NCI-H446 (cell line): ENCODE data around the gene GPR75.

Source experiments
- DNase-seq, 2 experiments: peaks; one replicate each; lab custom pipeline; 2025; lab: John Stamatoyannopoulos, UW

Gene GPR75

DNA sequence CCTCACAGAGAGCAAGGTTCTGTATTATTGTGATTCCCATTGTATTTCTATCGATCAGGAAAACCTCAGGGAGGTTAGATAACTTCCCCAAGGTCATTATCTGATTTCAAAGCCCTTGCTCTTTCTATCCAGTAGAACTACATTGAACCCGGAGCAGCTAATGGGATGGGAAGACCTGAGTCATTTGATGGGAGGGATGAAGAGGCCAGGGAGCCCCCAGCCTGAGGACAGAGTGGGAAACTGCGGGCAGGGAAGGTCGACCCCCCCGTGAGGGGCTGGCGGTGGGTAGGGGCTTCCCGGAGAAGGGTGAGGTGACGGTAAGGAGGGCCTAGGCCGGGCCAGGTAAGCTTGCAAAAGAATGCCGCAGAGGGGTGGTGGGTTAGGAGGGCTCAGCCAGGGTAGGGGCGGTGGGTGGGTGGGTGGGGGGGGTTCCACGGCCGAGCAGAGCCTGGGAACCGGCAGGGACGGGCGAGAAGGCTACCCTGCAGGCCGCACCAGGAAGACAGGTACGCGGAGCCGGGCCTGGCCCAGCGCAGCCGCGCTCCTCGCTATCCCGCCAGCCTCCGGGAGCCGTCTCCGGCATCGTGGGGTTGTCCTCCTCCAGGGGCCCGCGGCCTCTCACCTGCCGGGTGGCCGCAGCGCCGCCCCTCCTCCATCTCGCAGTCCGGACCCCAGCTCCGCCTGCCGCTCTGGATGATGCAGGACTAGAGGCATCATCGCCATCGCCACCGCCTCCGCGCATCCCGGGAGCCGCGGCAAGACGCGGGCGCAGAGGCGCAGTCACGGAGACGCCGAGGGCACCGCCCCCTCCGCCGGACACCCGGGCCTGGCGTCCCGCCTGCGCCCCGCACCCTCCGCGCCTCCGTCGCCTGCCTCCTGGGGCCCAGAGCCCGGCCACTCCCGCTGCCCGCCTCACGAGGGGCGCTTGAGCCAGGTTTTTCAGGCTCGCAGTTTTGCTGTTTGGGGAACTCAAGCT, at the start of gene GPR75:
GPR75 (minus strand) TSS at position 762 of the 976 bp plus-strand sequence. CDS start 5,211 bp downstream, outside the sequence.
- DNase-seq = no peak

DNA sequence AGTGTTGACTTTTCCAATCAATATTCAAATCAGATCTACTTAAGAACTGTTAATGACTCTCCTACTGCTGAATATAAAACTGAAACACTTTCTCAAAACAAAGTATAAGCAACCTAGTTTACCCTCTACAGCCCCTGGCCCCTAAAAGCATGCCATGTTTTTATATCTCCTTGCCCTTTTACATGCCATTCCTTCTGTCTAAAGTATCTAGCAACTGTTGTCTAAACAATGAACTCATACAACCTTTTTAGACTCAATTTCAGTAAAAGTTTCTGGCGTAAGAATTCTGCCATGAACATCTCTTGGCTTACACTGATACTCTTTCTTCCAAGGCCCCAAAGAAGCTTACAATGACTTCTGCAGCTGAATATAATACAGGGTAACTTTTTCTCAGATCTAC, 47.8 kb upstream of the GPR75 start:
- DNase-seq = no peak

DNA sequence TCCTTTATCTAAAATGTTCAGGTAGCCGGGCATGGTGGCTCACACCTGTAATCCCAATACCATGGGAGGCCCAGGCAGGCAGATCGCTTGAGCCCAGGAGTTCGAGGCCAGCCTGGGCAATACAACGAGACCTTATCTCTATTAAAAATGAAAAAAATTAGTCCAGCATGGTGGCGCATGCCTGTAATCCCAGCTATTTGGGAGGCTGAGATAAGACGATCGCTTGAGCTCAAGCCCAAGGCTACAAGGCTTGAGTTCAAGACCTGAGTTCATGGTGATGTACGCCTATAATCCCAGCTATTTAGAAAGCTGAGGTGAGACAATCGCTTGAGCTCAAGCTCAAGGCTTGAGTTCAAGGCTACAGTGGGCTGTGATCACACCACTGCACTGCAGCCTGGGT, 45.6 kb upstream of the GPR75 start:
- no peak for DNase-seq

DNA sequence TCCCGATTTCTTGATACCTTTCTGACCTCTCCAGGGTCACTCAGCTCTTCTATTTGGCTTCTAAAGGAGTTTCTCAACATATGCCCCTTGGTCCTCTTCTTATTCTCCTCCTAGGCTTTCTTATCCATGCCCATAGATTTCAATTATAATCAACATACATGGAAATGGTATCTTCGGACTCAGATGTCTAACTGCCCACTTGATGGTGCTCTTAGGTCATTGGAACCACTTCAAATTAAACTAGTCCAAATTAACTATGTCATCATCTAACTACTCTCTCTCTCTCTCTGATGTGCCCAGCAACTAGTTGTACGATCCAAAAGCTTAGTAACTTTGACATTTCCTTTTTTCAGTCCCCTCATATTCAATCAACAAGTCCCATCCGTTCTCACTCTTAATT, 43.2 kb upstream of the GPR75 start:
- DNase-seq = no peak

DNA sequence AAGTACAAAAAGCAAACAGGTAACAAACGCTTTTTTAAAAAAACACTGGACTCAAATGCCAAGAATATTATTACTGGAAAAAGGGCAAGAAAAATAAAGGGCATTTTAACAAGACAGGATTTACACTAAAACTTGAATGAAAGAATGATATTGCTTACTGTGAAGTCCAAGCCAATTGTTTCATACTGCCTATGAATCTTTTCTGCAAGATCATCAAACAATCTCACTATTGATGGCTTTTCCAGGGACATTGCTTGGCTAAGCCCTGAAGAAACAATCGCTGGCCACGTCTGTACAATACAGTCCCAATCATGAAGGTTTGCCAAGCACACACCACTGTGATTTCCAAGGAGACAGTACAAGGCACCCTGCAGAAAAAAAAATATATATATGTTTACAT, 41.4 kb upstream of the GPR75 start:
- no peak for DNase-seq

DNA sequence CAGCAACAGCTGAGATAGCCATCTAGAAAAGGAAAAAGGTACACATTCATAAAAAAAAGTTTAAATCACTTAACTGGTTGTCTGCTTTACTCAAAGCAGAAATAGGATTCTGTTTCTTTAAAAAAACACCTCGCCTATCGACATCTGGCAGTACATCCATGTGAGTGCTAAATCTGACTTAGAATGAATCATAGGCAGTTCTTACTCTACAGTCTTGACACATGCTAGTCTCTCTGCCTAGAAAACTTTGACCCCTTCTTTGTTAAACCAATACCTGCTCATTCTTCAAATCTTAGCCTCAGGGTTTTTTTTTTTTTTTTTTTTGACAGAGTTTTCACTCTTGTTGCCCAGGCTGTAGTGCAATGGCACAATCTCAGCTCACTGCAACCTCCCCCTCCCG, 37.1 kb upstream of the GPR75 start:
- peak in 1 of 2 experiments; percentile 4 for DNase-seq

DNA sequence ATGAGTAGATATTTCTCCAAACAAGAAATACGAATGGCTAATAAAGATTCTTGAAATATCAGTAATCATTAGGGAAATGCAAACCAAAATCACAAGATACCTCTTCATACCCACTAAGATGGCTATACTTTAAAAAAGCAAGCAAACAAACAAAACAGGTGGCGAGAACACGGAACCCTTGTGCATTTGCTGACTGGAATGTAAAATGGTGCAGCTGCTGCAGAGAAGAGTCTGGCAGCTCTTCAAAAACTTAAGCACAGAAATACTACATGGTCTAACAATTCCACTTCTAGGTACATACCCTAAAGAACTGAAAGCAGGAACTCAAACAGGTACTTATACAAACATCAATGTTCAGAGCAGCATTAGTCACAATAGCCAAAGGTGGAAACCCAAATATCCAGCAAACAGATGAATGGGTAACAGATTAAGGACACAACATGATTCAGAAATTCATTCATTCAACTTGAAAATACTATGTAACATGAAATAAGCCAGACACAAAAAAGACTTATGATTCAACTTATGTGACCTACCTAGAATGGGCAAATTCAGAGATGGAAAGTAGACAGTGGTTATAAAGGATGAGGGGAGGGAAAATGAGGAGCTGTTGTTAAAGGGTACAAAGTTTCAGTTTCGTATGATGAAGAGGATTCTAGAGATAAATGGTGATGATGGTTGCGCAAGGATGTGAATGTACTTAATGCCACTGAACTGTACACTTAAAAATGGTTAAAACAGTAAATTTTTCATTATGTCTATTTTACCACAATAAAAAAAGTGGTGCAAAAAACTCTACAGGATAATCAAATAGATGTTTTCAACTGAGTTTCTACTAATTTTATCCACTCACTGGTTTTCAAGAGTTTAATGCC, 26.9 kb upstream of the GPR75 start:
- DNase-seq = no peak

DNA sequence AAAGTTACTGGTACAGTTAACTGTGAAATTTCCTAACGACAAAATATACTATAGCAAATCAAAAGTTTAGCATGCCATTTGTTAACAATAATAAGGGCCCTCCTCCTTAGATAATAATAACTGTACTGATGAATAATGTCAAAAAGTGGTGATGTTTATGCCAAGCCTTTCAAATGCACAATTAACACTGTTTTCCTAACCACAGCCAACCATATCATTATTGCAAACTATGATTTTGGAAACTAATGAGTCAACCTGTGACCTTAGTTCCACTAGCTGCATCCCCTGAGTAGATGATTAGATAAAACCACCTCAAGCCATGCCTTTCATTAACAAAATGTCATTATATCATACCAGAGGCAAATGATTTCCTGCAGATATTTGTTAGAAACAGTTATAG, 25.1 kb upstream of the GPR75 start:
- DNase-seq = no peak

DNA sequence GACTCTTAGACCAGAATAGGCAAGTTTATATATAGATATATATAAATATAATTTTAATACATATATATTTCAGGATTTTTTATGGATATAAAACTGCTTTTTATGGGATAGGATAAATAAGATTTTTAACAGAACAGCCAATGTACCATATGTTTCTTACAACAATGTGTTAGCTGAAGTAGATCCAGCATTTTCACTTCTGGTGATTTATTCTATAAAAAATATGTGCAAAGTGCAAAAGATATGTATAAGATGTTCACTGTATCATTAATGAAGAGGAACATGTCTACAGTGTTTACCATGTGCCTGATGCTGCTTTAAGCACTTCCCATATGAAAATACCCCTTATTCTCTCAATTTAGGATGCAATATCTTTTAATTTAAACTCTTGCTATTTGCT, 22.2 kb upstream of the GPR75 start:
- DNase-seq = no peak

DNA sequence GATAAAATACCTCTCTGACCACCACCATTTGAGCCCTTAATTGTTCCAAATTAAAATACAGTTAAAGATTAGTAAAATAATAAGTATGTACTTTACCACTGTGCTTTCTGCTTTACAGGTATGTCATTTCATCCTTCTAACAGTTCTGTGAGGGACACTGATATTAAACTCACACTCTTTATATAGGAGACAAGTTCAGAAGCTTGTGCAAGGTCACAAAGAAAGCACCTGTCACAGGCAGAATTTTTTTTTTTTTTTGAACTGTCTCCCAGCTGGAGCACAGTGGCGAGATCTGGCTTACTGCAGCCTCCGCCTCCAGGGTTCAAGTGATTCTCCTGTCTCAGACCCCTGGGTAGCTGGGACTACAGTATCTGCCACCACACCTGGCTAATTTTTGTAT, 21.6 kb upstream of the GPR75 start:
- no peak for DNase-seq

DNA sequence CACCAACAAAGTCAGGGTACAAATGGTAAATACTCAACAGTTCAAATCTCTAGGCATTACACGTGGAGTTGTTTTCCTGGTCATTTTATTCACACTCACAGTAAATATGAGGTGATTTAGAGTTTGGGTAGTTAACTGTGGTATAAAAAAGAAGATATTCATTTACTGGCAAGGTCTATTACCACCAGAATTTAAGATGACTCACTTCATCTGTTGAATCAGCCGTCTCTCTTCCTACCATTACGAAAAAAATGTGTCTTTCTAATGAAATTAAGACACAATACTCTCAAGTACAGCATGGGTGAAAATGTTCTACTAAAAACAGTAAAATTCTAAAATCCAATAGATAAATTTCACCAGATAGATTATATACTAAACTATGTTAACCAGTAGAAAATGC, 21.0 kb upstream of the GPR75 start:
- no peak for DNase-seq

DNA sequence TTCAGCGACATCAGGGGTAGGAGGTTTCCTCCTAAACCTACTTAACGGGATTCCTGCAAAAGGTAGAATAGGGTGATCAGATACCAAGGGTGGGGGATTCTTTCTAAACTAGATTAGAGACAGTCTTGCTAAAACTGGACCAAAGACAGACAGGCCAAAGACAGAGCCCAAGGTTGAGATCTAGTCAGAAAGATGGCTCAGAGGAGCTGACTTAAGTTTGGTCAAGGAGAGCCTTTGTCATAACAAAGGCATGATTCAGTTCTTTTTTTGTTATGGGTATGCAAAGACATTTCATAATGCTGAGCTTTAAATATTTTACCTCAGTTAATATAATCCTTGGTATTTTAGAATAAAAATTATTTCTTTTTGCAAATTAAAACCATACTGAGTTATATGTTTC, 17.8 kb upstream of the GPR75 start:
- no peak for DNase-seq

DNA sequence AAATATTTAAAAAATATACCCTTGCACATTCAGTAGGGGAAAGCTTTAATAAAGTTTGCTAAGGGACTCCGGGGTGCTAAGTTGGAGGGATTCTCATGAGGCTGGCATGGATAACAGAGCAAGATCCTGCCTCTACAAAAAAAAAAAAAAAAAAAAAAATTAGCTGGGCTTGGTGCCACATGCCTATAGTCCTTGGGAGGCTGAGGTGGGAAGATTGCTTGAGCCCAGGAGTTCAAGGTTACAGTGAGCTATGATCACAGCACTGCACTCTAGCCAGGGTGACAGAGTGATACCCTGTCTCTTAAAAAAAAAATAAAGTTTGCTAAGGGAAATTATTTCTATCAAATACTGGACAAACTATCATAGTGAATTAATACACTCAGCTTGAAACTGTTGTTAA, 17.3 kb upstream of the GPR75 start:
- no peak for DNase-seq

DNA sequence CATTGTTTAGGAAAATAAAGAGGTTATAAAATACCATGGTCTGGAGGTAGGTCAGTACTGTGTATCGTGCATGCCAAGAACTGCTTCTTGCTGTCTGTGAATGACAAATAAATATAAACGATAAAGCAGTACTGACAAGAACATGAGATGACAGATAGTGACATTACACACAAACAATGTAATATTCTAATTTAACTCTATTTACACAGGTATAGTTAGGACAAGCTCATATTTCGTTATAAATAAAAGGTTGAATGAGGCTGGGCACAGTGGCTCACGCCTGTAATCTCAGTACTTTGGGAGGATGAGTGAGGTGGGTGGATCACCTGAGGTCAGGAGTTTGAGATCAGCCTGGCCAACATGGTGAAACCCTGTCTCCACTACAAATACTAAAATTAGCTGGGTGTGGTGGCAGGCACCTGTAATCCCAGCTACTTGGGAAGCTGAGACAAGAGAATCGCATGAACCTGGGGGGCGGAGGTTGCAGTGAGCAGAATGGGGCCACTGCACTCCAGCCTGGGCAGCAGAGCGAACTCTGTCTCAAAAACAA, 14.7 kb upstream of the GPR75 start:
- DNase-seq = no peak

DNA sequence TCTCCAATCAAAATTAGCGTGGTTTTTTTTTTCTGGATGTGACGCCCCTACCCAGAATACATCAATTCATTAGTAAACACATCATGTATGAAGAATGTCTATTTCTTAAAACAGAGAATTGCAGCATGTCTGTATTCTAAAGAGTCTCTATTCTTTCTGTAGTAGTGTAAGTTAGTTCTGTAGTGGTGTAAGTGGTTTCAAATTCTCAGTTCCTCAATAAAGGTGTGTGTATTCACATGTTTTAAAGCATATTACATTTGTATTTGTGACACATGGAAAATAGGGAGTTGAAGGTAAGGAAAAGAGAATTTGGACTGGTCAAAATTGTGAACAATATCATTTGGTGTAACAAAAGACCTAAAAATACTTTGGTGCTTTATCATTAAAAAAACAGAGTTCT, 8.0 kb upstream of the GPR75 start:
- no peak for DNase-seq

DNA sequence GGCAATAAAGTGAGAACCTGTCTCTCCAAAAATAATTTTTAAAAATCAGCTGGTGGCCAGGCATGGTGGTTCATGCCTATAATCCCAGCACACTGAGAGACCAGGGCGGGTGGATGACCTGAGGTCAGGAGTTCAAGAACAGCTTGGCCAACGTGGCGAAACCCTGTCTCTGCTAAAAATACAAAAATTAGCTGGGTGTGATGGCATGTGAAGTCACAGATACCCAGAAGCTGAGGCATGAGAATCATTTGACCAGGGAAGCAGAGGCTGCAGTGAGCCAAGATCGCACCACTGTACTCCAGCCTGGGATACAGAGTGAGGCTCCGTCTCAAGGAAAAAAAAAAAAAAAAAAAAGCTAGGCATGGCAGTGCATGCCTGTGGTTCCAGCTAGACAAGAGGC, 7.4 kb upstream of the GPR75 start:
- no peak for DNase-seq

DNA sequence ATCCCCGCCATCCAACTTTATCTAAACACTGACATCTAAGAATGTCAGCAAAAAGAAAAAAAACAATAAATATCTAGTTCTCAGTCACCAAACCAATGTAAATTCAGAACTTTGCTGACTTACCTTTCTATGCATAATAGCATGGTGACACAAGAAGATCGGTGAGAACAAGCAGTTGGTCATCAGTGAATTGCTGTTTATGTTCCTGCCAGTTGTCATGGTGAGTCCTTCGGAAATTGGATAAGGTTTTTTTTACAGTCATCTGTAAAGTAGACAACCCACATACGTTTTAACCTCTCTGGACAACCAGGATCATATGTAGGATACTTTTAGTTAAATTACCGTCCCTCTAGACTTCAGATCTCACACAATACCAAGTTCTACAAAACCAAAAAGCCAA, 6.2 kb upstream of the GPR75 start:
- no peak for DNase-seq

DNA sequence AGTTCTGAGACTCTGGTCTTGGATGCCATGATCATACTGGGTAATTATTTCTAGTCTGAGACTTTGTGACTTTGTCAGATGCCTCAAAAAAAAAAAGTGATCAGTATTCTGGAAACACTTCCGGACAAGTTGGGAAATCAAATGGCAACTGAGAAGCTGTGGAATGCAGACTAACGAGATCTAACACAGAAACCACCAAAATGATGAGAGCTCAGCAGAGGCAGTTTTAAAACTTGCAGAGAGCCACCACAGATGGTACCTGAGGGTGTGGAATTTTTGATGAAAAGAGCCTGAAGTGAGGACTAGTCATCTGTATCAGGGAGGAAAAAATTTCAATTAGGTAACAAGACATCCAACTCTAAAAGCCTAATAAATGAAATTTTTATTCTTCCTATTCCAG, 5.5 kb upstream of the GPR75 start:
- DNase-seq = no peak

DNA sequence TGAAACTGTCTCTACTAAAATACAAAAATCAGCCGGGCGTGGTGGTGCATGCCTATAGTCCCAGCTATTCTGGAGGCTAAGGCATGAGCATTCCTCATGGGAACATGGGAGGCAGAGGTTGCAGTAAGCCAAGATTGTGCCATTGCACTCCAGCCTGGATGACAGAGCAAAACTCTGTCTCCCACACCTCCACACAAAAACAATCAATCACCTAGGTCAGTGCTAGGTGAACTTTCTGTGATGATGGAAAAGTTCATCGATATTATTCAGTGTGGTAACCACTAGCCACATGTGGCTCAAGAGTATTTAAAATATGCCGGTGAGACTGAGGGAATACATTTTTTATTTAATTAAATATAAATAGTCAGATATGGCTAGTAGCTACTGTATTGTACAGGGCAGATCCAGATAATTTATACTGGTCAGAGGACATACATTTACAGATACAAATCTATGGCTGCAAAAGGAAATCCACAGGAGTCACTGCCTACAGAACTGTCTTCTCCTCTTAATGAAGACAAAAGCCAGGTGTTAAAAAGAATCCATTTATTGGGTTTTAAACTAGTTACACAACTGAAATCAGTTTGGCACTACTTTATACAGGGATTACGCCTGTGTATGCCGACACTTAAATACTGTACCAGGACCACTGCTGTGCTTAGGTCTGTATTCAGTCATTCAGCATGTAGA, 3.9 kb upstream of the GPR75 start:
- no peak for DNase-seq

DNA sequence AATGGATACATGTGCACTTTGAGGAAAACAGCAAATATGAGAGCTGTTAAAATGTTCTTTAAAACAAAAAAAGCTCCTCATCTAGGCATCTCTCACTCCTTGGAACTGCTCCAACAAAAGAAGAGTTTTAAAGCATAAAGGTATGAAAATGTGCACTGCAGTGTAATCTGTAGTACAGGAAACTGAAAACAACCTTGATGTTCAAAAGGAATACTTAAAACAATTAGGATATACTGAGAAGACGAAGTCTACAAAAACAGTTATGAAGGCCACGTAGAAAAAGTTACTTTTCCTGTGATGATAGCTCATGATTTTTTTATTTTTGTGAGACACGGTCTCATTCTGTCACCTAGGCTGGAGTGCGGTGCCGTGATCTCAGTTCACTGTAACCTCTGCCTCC, 2.1 kb upstream of the GPR75 start:
- DNase-seq = no peak

DNA sequence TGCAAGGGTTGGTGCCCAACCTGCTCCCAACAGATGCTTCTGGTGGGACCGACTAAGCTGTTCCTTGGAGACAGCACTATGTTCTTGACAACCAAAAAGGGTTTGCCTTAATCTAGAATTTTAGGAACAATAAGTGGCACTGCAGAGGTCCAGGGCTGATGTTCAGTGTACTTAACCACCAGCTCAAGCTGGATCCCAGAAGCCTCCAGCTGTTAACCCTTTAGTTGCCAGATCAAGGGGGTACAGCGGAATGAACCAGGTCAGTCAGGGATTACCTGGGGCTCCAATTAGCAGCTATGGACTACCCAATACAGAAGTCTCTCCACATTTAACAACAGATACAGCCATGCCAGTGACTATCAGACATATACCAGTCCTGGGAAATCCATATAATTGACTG, 3.5 kb downstream of the GPR75 start:
- no peak for DNase-seq

DNA sequence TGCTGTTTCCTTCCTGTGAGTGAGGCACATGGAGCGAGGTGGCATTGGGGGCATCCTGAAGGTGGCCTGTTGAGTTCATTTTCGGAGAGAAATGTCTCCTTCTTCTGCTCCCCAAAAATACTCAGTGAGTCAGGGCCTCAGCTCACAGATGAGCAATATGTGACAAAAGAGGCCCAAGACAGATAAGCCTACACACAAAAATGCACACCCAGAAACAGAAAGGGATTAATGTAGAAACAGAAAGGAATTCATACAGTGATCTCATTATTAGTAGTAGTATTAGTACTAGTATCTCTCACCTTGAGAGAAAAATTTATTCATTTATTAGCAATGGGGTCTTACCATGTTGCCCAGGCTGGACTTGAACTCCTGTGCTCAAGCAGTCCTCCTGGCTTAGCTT, 5.1 kb downstream of the GPR75 start:
- DNase-seq = no peak
